NCI-H510A treated with DMSO at 0.1 percent for 48 hours (cell line): Measurements from ENCODE around the gene ERICH6B.

ENCODE experiments used
- DNase-seq: peaks from one replicate; lab custom pipeline; 2025; lab: John Stamatoyannopoulos, UW

The ERICH6B gene

GRCh38 chr13:45500492-45501174, 114.9 kb downstream of the ERICH6B start:
- no peak for DNase-seq

- no peak for DNase-seq
Observed at GRCh38 chr13:45496942-45497341, 118.6 kb downstream of the ERICH6B start.

- no peak for DNase-seq
Observed at GRCh38 chr13:45492538-45492937, 123.0 kb downstream of the ERICH6B start.
